DOHH2 (cell line): Measurements from ENCODE around the gene MAD2L1BP.

ENCODE experiments used
- EZH2phosphoT487 ChIP-seq: fragments of 200-600 bp; sonication (generic); IDR thresholded peaks from 2 replicates; pipeline ENCODE4 v1.6.1; 2017; ENCODE audit warnings: borderline replicate concordance, mild to moderate bottlenecking, antibody characterized with exemption, low read length, moderate library complexity, mixed read lengths
- TF ChIP-seq, protein P1 (sequence below): fragments of 200-600 bp; sonication (generic); IDR thresholded peaks from one replicate; pipeline ENCODE4 v1.5.1; 2014; ENCODE audit warnings: antibody characterized with exemption, mild to moderate bottlenecking, low read depth, low read length; ENCODE audit not compliant: poor library complexity, severe bottlenecking

DNA sequence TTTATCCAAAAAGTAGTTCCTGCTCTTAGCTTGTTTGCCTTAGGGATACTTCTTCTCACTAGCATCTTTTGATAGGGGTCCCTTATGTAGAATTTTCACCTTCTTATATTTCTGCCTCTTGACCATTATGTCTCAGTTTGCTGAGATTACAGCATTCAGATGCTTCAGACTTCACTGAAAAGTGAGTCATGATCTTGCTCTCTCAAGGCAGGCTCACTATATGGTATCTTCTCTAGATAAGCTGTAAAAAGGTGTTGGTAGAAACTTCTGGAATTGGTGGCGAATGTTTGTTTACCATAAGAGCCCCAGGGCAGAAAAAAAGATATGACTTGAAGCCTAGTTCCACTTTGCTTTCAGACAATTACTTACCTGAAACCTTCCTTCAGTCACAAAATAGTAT lies 26.2 kb upstream of the MAD2L1BP start:
- TF ChIP-seq, protein P1, sequence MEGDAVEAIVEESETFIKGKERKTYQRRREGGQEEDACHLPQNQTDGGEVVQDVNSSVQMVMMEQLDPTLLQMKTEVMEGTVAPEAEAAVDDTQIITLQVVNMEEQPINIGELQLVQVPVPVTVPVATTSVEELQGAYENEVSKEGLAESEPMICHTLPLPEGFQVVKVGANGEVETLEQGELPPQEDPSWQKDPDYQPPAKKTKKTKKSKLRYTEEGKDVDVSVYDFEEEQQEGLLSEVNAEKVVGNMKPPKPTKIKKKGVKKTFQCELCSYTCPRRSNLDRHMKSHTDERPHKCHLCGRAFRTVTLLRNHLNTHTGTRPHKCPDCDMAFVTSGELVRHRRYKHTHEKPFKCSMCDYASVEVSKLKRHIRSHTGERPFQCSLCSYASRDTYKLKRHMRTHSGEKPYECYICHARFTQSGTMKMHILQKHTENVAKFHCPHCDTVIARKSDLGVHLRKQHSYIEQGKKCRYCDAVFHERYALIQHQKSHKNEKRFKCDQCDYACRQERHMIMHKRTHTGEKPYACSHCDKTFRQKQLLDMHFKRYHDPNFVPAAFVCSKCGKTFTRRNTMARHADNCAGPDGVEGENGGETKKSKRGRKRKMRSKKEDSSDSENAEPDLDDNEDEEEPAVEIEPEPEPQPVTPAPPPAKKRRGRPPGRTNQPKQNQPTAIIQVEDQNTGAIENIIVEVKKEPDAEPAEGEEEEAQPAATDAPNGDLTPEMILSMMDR = no peak
- no peak for TF ChIP-seq EZH2phosphoT487
